Central memory CD4-positive, alpha-beta T cell (primary cell): ENCODE data around the gene TCN2.
"Not testable (repeated sequence)": the region's sequence is repeated elsewhere in the genome, so short reads cannot be mapped to it uniquely, and the experiment has no call there.

Source experiments
- DNase-seq: peaks from one replicate; pipeline ENCODE4 v3.0.0; 2022

TCN2 gene

GRCh38 chr22:30611197-30611596, 4.2 kb downstream of the TCN2 start:
- DNase-seq, result no peak

- no peak for DNase-seq
Measured at GRCh38 chr22:30612789-30613188, 5.8 kb downstream of the TCN2 start.

- no peak for DNase-seq
Measured at GRCh38 chr22:30614268-30614667, 7.3 kb downstream of the TCN2 start.

GRCh38 chr22:30614879-30615278, 7.9 kb downstream of the TCN2 start:
- no peak for DNase-seq

DNA sequence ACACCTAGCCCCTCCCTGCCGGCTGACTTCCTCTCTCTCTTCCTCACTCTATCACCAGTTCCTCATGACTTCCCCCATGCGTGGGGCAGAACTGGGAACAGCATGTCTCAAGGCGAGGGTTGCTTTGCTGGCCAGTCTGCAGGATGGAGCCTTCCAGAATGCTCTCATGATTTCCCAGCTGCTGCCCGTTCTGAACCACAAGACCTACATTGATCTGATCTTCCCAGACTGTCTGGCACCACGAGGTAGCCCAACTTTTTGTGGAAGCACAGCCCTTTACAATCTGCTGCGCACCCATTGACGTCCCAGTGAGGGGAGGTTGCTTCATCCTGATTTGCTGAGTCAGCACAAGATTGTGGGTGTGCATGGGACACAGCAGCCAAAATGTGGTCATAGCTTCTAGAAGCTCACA, 8.6 kb downstream of the TCN2 start:
- no peak for DNase-seq

- no peak for DNase-seq
Measured at GRCh38 chr22:30617819-30618218, 10.8 kb downstream of the TCN2 start.

GRCh38 chr22:30619909-30620308, 12.9 kb downstream of the TCN2 start:
- DNase-seq, result not testable (repeated sequence)

DNA sequence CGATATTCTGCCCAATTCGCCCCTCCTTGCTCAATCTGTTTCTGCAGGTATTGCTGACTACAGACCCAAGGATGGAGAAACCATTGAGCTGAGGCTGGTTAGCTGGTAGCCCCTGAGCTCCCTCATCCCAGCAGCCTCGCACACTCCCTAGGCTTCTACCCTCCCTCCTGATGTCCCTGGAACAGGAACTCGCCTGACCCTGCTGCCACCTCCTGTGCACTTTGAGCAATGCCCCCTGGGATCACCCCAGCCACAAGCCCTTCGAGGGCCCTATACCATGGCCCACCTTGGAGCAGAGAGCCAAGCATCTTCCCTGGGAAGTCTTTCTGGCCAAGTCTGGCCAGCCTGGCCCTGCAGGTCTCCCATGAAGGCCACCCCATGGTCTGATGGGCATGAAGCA, 19.4 kb downstream of the TCN2 start:
- no peak for DNase-seq

DNA sequence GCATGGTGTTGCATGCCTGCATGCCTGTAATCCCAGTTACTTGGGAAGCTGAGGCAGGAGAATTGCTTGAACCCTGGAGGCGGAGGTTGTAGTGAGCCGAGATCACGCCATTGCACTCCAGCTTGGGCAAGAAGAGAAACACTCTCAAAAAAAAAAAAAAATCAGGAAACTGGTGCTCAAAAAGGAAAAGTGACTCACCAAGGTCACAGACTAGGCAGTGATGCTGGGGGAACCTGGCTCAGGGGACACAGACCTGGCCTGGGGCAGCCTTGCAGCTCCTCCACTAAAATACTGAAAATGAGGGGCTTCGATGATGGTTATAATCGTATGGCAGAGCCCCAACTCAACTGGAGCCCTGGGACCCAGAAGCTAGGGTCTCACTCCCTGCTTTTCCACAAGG, 20.5 kb downstream of the TCN2 start:
- DNase-seq, result no peak

GRCh38 chr22:30628491-30628890, 21.5 kb downstream of the TCN2 start:
- no peak for DNase-seq

DNA sequence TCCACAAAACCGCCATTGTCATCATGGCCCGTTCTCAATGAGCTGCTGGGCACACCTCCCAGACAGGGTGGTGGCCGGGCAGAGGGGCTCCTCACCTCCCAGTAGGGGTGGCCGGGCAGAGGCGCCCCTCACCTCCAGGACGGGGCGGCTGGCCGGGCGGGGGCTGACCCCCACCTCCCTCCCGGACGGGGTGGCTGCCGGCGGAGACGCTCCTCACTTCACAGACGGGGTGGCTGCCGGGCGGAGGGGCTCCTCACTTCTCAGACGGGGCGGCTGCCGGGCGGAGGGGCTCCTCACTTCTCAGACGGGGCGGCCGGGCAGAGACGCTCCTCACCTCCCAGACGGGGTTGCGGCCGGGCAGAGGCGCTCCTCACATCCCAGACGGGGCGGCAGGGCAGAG, 24.5 kb downstream of the TCN2 start:
- not testable (repeated sequence) for DNase-seq

- DNase-seq, result peak; percentile 83
Measured at GRCh38 chr22:30634471-30635233, 27.7 kb downstream of the TCN2 start.

GRCh38 chr22:30635273-30636225, 28.6 kb downstream of the TCN2 start, which contains the start of gene SLC35E4:
Gene SLC35E4, plus strand, starts transcription at chr22:30635781. Its CDS starts 670 bp downstream, at chr22:30636451.
- DNase-seq, result peak; percentile 91

DNA sequence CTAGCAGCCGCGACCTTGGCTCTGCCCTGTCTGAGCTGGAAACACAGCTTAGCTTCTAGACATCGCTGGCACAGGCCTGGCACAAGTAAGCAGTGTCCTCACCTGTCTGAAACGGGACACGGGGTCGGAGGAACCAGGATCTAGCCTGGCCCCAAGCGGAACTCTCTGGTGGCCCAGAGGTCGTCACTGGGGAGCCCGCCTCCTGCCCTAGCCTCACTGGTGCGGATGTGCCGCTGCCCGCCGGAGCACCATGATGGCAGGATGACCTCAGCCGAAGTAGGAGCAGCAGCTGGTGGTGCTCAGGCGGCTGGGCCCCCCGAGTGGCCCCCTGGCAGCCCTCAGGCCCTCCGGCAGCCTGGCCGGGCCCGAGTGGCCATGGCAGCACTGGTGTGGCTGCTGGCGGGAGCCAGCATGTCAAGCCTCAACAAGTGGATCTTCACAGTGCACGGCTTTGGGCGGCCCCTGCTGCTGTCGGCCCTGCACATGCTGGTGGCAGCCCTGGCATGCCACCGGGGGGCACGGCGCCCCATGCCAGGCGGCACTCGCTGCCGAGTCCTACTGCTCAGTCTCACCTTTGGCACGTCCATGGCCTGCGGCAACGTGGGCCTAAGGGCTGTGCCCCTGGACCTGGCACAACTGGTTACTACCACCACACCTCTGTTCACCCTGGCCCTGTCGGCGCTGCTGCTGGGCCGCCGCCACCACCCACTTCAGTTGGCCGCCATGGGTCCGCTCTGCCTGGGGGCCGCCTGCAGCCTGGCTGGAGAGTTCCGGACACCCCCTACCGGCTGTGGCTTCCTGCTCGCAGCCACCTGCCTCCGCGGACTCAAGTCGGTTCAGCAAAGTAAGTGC, 29.5 kb downstream of the TCN2 start:
- peak; percentile 12 for DNase-seq

GRCh38 chr22:30637701-30638114, 30.7 kb downstream of the TCN2 start:
- DNase-seq, result no peak

DNA sequence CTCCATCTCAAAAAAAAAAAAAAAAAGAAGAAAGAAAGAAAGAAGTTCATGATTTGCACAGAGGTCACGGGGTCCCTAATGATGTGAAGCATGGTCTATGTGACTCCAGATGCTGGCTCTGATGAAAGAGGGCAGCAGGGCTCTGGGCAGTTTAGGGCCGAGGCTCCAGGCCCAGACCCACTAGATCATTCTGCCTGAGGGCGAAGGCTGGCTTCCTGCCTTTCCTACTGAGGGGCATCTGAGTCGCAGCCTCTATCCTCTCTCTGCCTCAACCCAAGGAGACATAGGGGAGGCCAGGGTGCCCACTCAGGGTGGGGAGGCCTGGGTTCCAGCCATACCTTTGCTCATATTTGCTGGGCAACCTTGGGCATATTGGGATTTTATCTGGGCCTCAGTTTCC, 33.4 kb downstream of the TCN2 start:
- DNase-seq, result no peak

GRCh38 chr22:30640839-30641430, 34.0 kb downstream of the TCN2 start:
- no peak for DNase-seq

GRCh38 chr22:30643055-30643875, 36.3 kb downstream of the TCN2 start:
- no peak for DNase-seq

GRCh38 chr22:30646518-30647160, 39.7 kb downstream of the TCN2 start:
- DNase-seq, result no peak

GRCh38 chr22:30647536-30647935, 40.6 kb downstream of the TCN2 start:
- no peak for DNase-seq

GRCh38 chr22:30648825-30649224, 41.9 kb downstream of the TCN2 start:
- DNase-seq, result no peak
